H9 (cell line): ENCODE data around the gene HLA-C. TPM values are rescaled to one million over a fixed set of nuclear protein-coding genes. Genes with fewer than 3 reads are reported as not detected.

ENCODE experiments used
- DNase-seq: peaks from one replicate; pipeline ENCODE4 v3.0.0-alpha.2; 2017
- H2AFZ ChIP-seq: one replicate; pipeline ENCODE4 v1.6.1; 2013; ENCODE audit warnings: mild to moderate bottlenecking, low read length, control low read depth, moderate library complexity
- H2AK5ac ChIP-seq: 2 replicates; pipeline ENCODE4 v1.6.1; 2013; ENCODE audit warnings: low read length, control low read depth, mixed read lengths; ENCODE audit not compliant: insufficient read length
- H2BK120ac ChIP-seq: one replicate; pipeline ENCODE4 v1.6.1; 2013; ENCODE audit warnings: low read depth, mild to moderate bottlenecking, low read length, control low read depth, inconsistent platforms; ENCODE audit not compliant: poor library complexity, severe bottlenecking
- H2BK12ac ChIP-seq: 2 replicates; pipeline ENCODE4 v1.6.1; 2013; ENCODE audit warnings: low read length, control low read depth, mixed read lengths, low read depth; ENCODE audit not compliant: insufficient read length
- H2BK15ac ChIP-seq: 2 replicates; pipeline ENCODE4 v1.6.1; 2013; ENCODE audit warnings: low read depth, low read length, control low read depth
- H2BK20ac ChIP-seq: one replicate; pipeline ENCODE4 v1.6.1; 2013; ENCODE audit warnings: low read depth, mild to moderate bottlenecking, low read length, control low read depth, inconsistent platforms; ENCODE audit not compliant: poor library complexity, severe bottlenecking
- H2BK5ac ChIP-seq: 2 replicates; pipeline ENCODE4 v1.6.1; 2013; ENCODE audit warnings: low read length, control low read depth, mixed read lengths; ENCODE audit not compliant: insufficient read length
- H3K14ac ChIP-seq: 2 replicates; pipeline ENCODE4 v1.6.1; 2013; ENCODE audit warnings: low read length, control low read depth; ENCODE audit not compliant: insufficient read depth
- H3K18ac ChIP-seq: 2 replicates; pipeline ENCODE4 v1.6.1; 2013; ENCODE audit warnings: low read depth, mild to moderate bottlenecking, mixed read lengths, low read length, control low read depth; ENCODE audit not compliant: insufficient read length
- H3K23ac ChIP-seq: 2 replicates; pipeline ENCODE4 v1.6.1; 2013; ENCODE audit warnings: low read length, control low read depth, mixed read lengths, low read depth; ENCODE audit not compliant: insufficient read length
- H3K23me2 ChIP-seq: 2 replicates; pipeline ENCODE4 v1.6.1; 2013; ENCODE audit warnings: low read depth, mild to moderate bottlenecking, mixed read lengths, low read length, control low read depth; ENCODE audit not compliant: insufficient read length, poor library complexity, severe bottlenecking
- H3K27ac ChIP-seq: 2 replicates; pipeline ENCODE4 v1.5.1; 2013; ENCODE audit warnings: low read length, control low read depth, mixed read lengths, low read depth; ENCODE audit not compliant: insufficient read length
- H3K27me3 ChIP-seq: 2 replicates; pipeline ENCODE4 v1.6.1; 2013; ENCODE audit warnings: low read length, control low read depth, inconsistent platforms; ENCODE audit not compliant: insufficient read depth
- H3K4ac ChIP-seq: 2 replicates; pipeline ENCODE4 v1.6.1; 2013; ENCODE audit warnings: low read depth, mild to moderate bottlenecking, control low read depth, inconsistent platforms, low read length, moderate library complexity
- H3K4me1 ChIP-seq: 2 replicates; pipeline ENCODE4 v1.6.1; 2013; ENCODE audit warnings: low read length, control low read depth, inconsistent platforms; ENCODE audit not compliant: insufficient read depth
- H3K4me2 ChIP-seq: 2 replicates; pipeline ENCODE4 v1.6.1; 2013; ENCODE audit warnings: low read length, control low read depth, mixed read lengths; ENCODE audit not compliant: insufficient read length, insufficient read depth
- H3K56ac ChIP-seq: 2 replicates; pipeline ENCODE4 v1.6.1; 2013; ENCODE audit warnings: low read depth, mild to moderate bottlenecking, mixed read lengths, low read length, control low read depth; ENCODE audit not compliant: insufficient read length
- H3K79me1 ChIP-seq: 2 replicates; pipeline ENCODE4 v1.6.1; 2013; ENCODE audit warnings: low read depth, mild to moderate bottlenecking, moderate library complexity, low read length, control low read depth, inconsistent platforms; ENCODE audit not compliant: insufficient read depth, poor library complexity, severe bottlenecking
- H3K79me2 ChIP-seq: 2 replicates; pipeline ENCODE4 v1.6.1; 2013; ENCODE audit warnings: low read length, control low read depth, inconsistent platforms; ENCODE audit not compliant: insufficient read depth
- H3K9ac ChIP-seq: 2 replicates; pipeline ENCODE4 v1.6.1; 2013; ENCODE audit warnings: low read length, control low read depth, mixed read lengths; ENCODE audit not compliant: insufficient read length; ENCODE audit errors: extremely low read depth
- H3K9me3 ChIP-seq: one replicate; pipeline ENCODE4 v1.6.1; 2013; ENCODE audit warnings: low read depth, low read length, inconsistent platforms; ENCODE audit not compliant: control insufficient read depth
- H3T11ph ChIP-seq: one replicate; pipeline ENCODE4 v1.6.1; 2013; ENCODE audit warnings: mild to moderate bottlenecking, low read length, control low read depth, inconsistent platforms
- H4K20me1 ChIP-seq: one replicate; pipeline ENCODE4 v1.6.1; 2013; ENCODE audit not compliant: control insufficient read depth, insufficient read length, insufficient read depth
- H4K5ac ChIP-seq: 2 replicates; pipeline ENCODE4 v1.6.1; 2013; ENCODE audit warnings: low read depth, mild to moderate bottlenecking, mixed read lengths, low read length, control low read depth; ENCODE audit not compliant: insufficient read length
- H4K8ac ChIP-seq: replicated peaks from 2 replicates; pipeline ENCODE4 v1.6.1; 2013; ENCODE audit warnings: low read length, control low read depth, mixed read lengths, low read depth; ENCODE audit not compliant: insufficient read length
- H4K91ac ChIP-seq: 2 replicates; pipeline ENCODE4 v1.6.1; 2013; ENCODE audit warnings: low read depth, mild to moderate bottlenecking, moderate library complexity, mixed read lengths, low read length, control low read depth; ENCODE audit not compliant: insufficient read length
- H3K27ac Mint-ChIP-seq, 3 experiments: 2 replicates in 2 of 3; 3 replicates in 1 of 3; pipeline ENCODE4 v1.8.0; 2020 to 2021; ENCODE audit warnings: mixed read lengths in 3 of 3, mild to moderate bottlenecking in 1 of 3, moderate library complexity in 1 of 3
- H3K27me3 Mint-ChIP-seq: 2 replicates; pipeline ENCODE4 v1.8.0; 2021; ENCODE audit warnings: low read depth, mild to moderate bottlenecking, moderate library complexity, mixed read lengths
- H3K36me3 Mint-ChIP-seq, 3 experiments: 2 replicates in 2 of 3; 3 replicates in 1 of 3; pipeline ENCODE4 v1.8.0; 2020 to 2021; ENCODE audit warnings: low read depth in 3 of 3, mixed read lengths in 3 of 3; ENCODE audit not compliant: insufficient read depth in 1 of 3
- H3K4me1 Mint-ChIP-seq, 2 experiments: 2 replicates each; pipeline ENCODE4 v1.8.0; 2020; ENCODE audit warnings: mixed read lengths in 2 of 2
- H3K4me3 Mint-ChIP-seq, 2 experiments: 2 replicates in 1 of 2; 3 replicates in 1 of 2; pipeline ENCODE4 v1.8.0; 2020 to 2021; ENCODE audit warnings: mild to moderate bottlenecking in 2 of 2, mixed read lengths in 2 of 2, moderate library complexity in 1 of 2
- H3K9me3 Mint-ChIP-seq, 2 experiments: 2 replicates in 1 of 2; 3 replicates in 1 of 2; pipeline ENCODE4 v1.8.0; 2020; ENCODE audit warnings: mild to moderate bottlenecking in 2 of 2, mixed read lengths in 2 of 2, moderate library complexity in 1 of 2
- CTCF ChIP-seq: fragments of 200-600 bp; sonication (generic); conservative IDR thresholded peaks from 3 replicates; pipeline ENCODE4 v1.8.0; 2021; ENCODE audit warnings: antibody characterized with exemption, mild to moderate bottlenecking
- WGBS: extraction: QIAGEN DNeasy Blood & Tissue Kit; methylation state at CpG from one replicate; pipeline ENCODE4 v1.1.7; 2013; ENCODE audit warnings: missing lambda C conversion rate, low lambda C conversion rate, mixed read lengths; ENCODE audit not compliant: insufficient read length; ENCODE audit errors: extremely low coverage; 5-methylcytosine and 5-hydroxymethylcytosine counted together
- total RNA-seq: library from RNA; stranded (reverse); gene quantifications from 2 replicates; pipeline ENCODE4 v1.2.1, GENCODE V29; 2021

Gene HLA-C
- total RNA-seq, 1 experiment from 2014 or later, result 239 TPM

DNA sequence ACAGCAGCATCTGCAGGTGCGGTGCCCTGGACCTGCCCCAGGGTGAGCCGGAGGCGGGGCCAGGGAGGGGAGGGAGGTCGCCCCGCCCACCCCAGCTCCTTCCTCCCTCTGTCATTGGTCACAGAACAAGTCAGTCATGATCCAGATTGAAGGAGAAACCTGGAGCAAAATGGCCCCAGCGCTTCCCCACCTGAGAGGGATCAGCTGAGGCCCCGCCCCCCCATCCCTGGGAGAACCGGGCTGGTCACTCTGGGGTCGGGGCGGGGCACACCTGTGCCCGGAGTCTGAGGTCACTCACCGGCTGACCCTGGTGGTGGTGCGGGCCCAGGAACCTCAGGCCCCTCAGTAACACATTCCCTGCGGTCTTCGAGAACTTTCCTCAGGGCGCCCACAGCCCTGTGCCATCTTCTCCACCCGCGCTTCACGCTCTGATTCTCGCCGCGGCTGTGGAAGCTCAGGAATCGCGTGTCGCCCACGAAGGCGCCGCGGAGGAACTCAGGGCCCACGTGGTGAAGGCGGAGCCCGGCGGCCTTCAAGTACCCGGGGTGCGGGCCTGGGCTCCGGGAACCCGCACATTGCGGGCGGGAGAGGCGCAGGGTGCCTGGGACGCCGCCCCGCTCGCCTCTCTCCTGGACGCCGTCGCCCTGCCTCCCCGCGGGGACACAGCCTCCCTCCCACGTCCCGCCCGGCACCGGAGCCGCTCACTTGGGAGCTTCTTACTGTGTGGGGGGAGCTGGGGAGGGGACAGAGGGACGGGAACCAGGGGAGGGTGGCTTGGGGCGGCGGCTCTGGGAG is 36.4 kb upstream of the HLA-C start:
- no peak overlapping the region for H2BK12ac ChIP-seq
- no peak overlapping the region for H3T11ph ChIP-seq
- H3K79me2 ChIP-seq, result no peaks in the 10 kb centered on the region
- no peak overlapping the region for H3K4me2 ChIP-seq
- Mint-ChIP-seq H3K4me3 (no peak overlapping the region), H3K9me3 (no peaks in the 10 kb centered on the region; a peak in 1 of 5 replicates), H3K27me3 (peaks cover 9% of the 10 kb centered on the region), H3K4me1 (no peaks in the 10 kb centered on the region), H3K27ac (no peak overlapping the region), H3K36me3 (no peaks in the 10 kb centered on the region)
- H4K8ac ChIP-seq, result no peak overlapping the region
- H3K23me2 ChIP-seq, result no peaks in the 10 kb centered on the region
- H3K27ac ChIP-seq, result no peak overlapping the region
- no peak overlapping the region for H4K91ac ChIP-seq
- no peaks in the 10 kb centered on the region for H3K79me1 ChIP-seq
- no peak overlapping the region for H2BK5ac ChIP-seq
- no peak overlapping the region for H2BK15ac ChIP-seq
- peak; percentile 91 for DNase-seq
- H2AFZ ChIP-seq, result no peak overlapping the region
- TF ChIP-seq CTCF, result no peak
- no peak overlapping the region for H3K18ac ChIP-seq
- no CpG with 5 or more reads among the region's 57 CpGs for WGBS
- H4K5ac ChIP-seq, result no peak overlapping the region
- H3K4me1 ChIP-seq, result no peaks in the 10 kb centered on the region
- H2AK5ac ChIP-seq, result no peak overlapping the region
- no peak overlapping the region for H3K9ac ChIP-seq
- no peak overlapping the region for H3K23ac ChIP-seq
- no peak overlapping the region for H2BK120ac ChIP-seq
- no peak overlapping the region for H3K56ac ChIP-seq
- no peak overlapping the region for H3K14ac ChIP-seq
- no peak overlapping the region for H2BK20ac ChIP-seq
- H4K20me1 ChIP-seq, result no peaks in the 10 kb centered on the region
- H3K27me3 ChIP-seq, result no peaks in the 10 kb centered on the region
- no peaks in the 10 kb centered on the region for H3K9me3 ChIP-seq
- H3K4ac ChIP-seq, result no peak overlapping the region
